ENCODE results near the gene VGF. TPM values are rescaled to one million over a fixed set of nuclear protein-coding genes. Genes with fewer than 3 reads are reported as not detected.

VGF gene
- total RNA-seq, 1 donor from 2014 or later: 0.65 TPM

GRCh38 chr7:101210143-101210542, 44.8 kb upstream of the VGF start:
- H3K9me3 Mint-ChIP-seq: no peaks in the 10 kb centered on the region
- no peak overlapping the region for H3K9ac ChIP-seq
- H2AFZ ChIP-seq (replicated peaks): no peak overlapping the region
- H3K36me3 ChIP-seq: no peaks in the 10 kb centered on the region
- no peak overlapping the region for H3K4me2 ChIP-seq
- no peaks in the 10 kb centered on the region for H3F3A ChIP-seq (ENCODE audit: low read depth)
- H3K27me3 Mint-ChIP-seq (ENCODE audit: insufficient read depth, low read depth): peaks cover 8% of the 10 kb centered on the region
- no peak overlapping the region for H3K4me3 Mint-ChIP-seq
- H3K4me1 Mint-ChIP-seq: peaks cover 3% of the 10 kb centered on the region
- H3K27ac Mint-ChIP-seq: no peak overlapping the region
- no peak overlapping the region for H3K27ac ChIP-seq
- H3K27me3 ChIP-seq: no peaks in the 10 kb centered on the region
- H3K4me1 ChIP-seq: no peaks in the 10 kb centered on the region
- no peaks in the 10 kb centered on the region for H3K79me2 ChIP-seq (ENCODE audit: low read depth)
- peaks cover 2% of the 10 kb centered on the region for H3K36me3 Mint-ChIP-seq
- TF ChIP-seq EZH2 (IDR thresholded peaks at IDR 0.05) (no peak), EZH2phosphoT487 (IDR thresholded peaks at IDR 0.05) (no peak)
- TF ChIP-seq, protein P1, sequence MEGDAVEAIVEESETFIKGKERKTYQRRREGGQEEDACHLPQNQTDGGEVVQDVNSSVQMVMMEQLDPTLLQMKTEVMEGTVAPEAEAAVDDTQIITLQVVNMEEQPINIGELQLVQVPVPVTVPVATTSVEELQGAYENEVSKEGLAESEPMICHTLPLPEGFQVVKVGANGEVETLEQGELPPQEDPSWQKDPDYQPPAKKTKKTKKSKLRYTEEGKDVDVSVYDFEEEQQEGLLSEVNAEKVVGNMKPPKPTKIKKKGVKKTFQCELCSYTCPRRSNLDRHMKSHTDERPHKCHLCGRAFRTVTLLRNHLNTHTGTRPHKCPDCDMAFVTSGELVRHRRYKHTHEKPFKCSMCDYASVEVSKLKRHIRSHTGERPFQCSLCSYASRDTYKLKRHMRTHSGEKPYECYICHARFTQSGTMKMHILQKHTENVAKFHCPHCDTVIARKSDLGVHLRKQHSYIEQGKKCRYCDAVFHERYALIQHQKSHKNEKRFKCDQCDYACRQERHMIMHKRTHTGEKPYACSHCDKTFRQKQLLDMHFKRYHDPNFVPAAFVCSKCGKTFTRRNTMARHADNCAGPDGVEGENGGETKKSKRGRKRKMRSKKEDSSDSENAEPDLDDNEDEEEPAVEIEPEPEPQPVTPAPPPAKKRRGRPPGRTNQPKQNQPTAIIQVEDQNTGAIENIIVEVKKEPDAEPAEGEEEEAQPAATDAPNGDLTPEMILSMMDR (IDR thresholded peaks at IDR 0.05): no peak
- no peak overlapping the region for H3K4me3 ChIP-seq
- no peak for DNase-seq (ENCODE audit: low spot score)
- no peaks in the 10 kb centered on the region for H4K20me1 ChIP-seq (ENCODE audit: low read depth)
- H3K9me3 ChIP-seq (ENCODE audit: low read depth): no peaks in the 10 kb centered on the region

DNA sequence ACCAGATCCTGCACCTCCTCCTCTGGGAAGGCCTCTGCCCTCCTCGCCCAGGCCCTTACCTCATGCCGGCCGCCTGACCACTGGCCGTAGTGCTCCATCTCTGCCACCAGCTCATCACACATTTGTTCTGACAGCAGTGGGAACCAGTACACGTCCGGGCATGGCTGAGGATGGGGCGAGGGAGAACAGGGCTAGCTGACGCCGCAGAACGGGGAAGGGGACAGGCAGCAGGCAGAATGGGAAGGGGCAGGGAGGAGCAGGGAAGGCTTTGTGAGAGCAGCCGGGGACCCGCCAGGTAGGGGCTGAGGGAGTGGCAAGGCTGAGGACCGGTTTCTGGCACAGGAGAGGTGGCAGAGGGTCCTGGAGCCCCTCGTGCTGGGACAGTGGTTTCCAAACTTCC, 43.4 kb upstream of the VGF start:
- Histone ChIP-seq H4K20me1 (ENCODE audit: low read depth) (no peaks in the 10 kb centered on the region), H3K79me2 (ENCODE audit: low read depth) (no peaks in the 10 kb centered on the region), H3K4me3 (no peak overlapping the region), H3K4me1 (no peaks in the 10 kb centered on the region), H3K27ac (no peak overlapping the region), H3K27me3 (peaks cover 3% of the 10 kb centered on the region), H3K9ac (no peak overlapping the region), H2AFZ (replicated peaks) (no peak overlapping the region), H3F3A (ENCODE audit: low read depth) (no peaks in the 10 kb centered on the region), H3K36me3 (no peaks in the 10 kb centered on the region), H3K9me3 (ENCODE audit: low read depth) (no peaks in the 10 kb centered on the region), H3K4me2 (no peak overlapping the region)
- H3K4me1 Mint-ChIP-seq: no peaks in the 10 kb centered on the region
- peaks cover 2% of the 10 kb centered on the region for H3K36me3 Mint-ChIP-seq
- H3K9me3 Mint-ChIP-seq: no peaks in the 10 kb centered on the region
- no peak for DNase-seq (ENCODE audit: low spot score)
- H3K4me3 Mint-ChIP-seq: no peak overlapping the region
- no peak overlapping the region for H3K27ac Mint-ChIP-seq
- TF ChIP-seq EZH2phosphoT487 (IDR thresholded peaks at IDR 0.05) (no peak), EZH2 (IDR thresholded peaks at IDR 0.05) (no peak)
- TF ChIP-seq, protein P1 (IDR thresholded peaks at IDR 0.05): no peak
- peaks cover 12% of the 10 kb centered on the region for H3K27me3 Mint-ChIP-seq (ENCODE audit: insufficient read depth, low read depth)

GRCh38 chr7:101207459-101207858, 42.1 kb upstream of the VGF start:
- H3K4me3 Mint-ChIP-seq: peak overlapping the region; percentile 48
- H3K79me2 ChIP-seq (ENCODE audit: low read depth): no peaks in the 10 kb centered on the region
- DNase-seq (ENCODE audit: low spot score): no peak
- no peak overlapping the region for H3K9ac ChIP-seq
- H3K4me1 Mint-ChIP-seq: no peaks in the 10 kb centered on the region
- no peak overlapping the region for H3K27ac Mint-ChIP-seq
- no peak overlapping the region for H3K27ac ChIP-seq
- no peak overlapping the region for H2AFZ ChIP-seq (replicated peaks)
- H3K4me2 ChIP-seq: no peak overlapping the region
- no peaks in the 10 kb centered on the region for H3K9me3 Mint-ChIP-seq
- no peaks in the 10 kb centered on the region for H3K36me3 ChIP-seq
- H3K27me3 ChIP-seq: peaks cover 17% of the 10 kb centered on the region
- TF ChIP-seq EZH2 (IDR thresholded peaks at IDR 0.05): no peak
- TF ChIP-seq, protein P1 (IDR thresholded peaks at IDR 0.05): no peak
- no peak for TF ChIP-seq EZH2phosphoT487 (IDR thresholded peaks at IDR 0.05)
- H3K4me1 ChIP-seq: no peaks in the 10 kb centered on the region
- H4K20me1 ChIP-seq (ENCODE audit: low read depth): no peaks in the 10 kb centered on the region
- peaks cover 19% of the 10 kb centered on the region for H3K27me3 Mint-ChIP-seq (ENCODE audit: insufficient read depth, low read depth)
- no peaks in the 10 kb centered on the region for H3F3A ChIP-seq (ENCODE audit: low read depth)
- H3K36me3 Mint-ChIP-seq: peaks cover 2% of the 10 kb centered on the region
- H3K9me3 ChIP-seq (ENCODE audit: low read depth): no peaks in the 10 kb centered on the region
- H3K4me3 ChIP-seq: no peak overlapping the region

All from neural progenitor cell (in vitro differentiated cells).